Keratinocyte (primary cell): ENCODE results near the gene LRP3. TPM values are rescaled to one million over a fixed set of nuclear protein-coding genes. Genes with fewer than 3 reads are reported as not detected.

Experiments used
- DNase-seq: peaks from one replicate; pipeline ENCODE4 v3.0.0-alpha.2; 2011; ENCODE audit warnings: low read depth, missing footprints, low spot score
- FAIRE-seq: peaks from 2 replicates; lab custom pipeline; 2011; peaks lifted over from hg19 to GRCh38; lab: Jason Lieb, UNC
- H2AFZ ChIP-seq: 2 replicates; pipeline ENCODE4 v1.6.0; 2012; ENCODE audit warnings: low read length, control low read depth, inconsistent platforms; ENCODE audit not compliant: control insufficient read depth
- H3K27ac ChIP-seq: 2 replicates; pipeline ENCODE4 v1.5.1; 2011; ENCODE audit warnings: low read length; ENCODE audit not compliant: control insufficient read depth, insufficient read depth
- H3K27me3 ChIP-seq: 3 replicates; pipeline ENCODE4 v1.6.0; 2011; ENCODE audit warnings: low read length; ENCODE audit not compliant: control insufficient read depth, insufficient read depth; ENCODE audit errors: extremely low read depth
- H3K36me3 ChIP-seq, 2 experiments: 2 replicates in 1 of 2; 3 replicates in 1 of 2; pipeline ENCODE4 v1.5.1; 2011; ENCODE audit warnings: low read length in 2 of 2, mild to moderate bottlenecking in 1 of 2; ENCODE audit not compliant: control insufficient read depth in 2 of 2, insufficient read depth in 2 of 2; ENCODE audit errors: extremely low read depth in 1 of 2
- H3K4me1 ChIP-seq: 3 replicates; pipeline ENCODE4 v1.5.1; 2011; ENCODE audit warnings: low read length; ENCODE audit not compliant: control insufficient read depth, insufficient read depth; ENCODE audit errors: extremely low read depth
- H3K4me2 ChIP-seq: 3 replicates; pipeline ENCODE4 v1.6.0; 2011; ENCODE audit warnings: low read depth, low read length; ENCODE audit not compliant: control insufficient read depth, insufficient read depth; ENCODE audit errors: extremely low read depth
- H3K4me3 ChIP-seq, 3 experiments: fragments of 200-600 bp in 1 of 3; sonication (generic) in 1 of 3; 2 replicates in 2 of 3; 3 replicates in 1 of 3; pipeline ENCODE4 v1.5.1; 2011 to 2016; ENCODE audit warnings: low read length in 3 of 3, mild to moderate bottlenecking in 3 of 3, control low read depth in 2 of 3, inconsistent platforms in 1 of 3, low read depth in 1 of 3, mixed read lengths in 1 of 3, mixed run types in 1 of 3, moderate library complexity in 1 of 3; ENCODE audit not compliant: control insufficient read depth in 2 of 3, insufficient read depth in 2 of 3; ENCODE audit errors: extremely low read depth in 1 of 3
- H3K79me2 ChIP-seq: 2 replicates; pipeline ENCODE4 v1.6.0; 2012; ENCODE audit warnings: low read length; ENCODE audit not compliant: control insufficient read depth, insufficient read depth
- H3K9ac ChIP-seq: 3 replicates; pipeline ENCODE4 v1.6.0; 2011; ENCODE audit warnings: low read length; ENCODE audit not compliant: control insufficient read depth, insufficient read depth; ENCODE audit errors: extremely low read depth
- H3K9me1 ChIP-seq: 3 replicates; pipeline ENCODE4 v1.6.0; 2011; ENCODE audit warnings: low read length; ENCODE audit not compliant: control insufficient read depth, insufficient read depth; ENCODE audit errors: extremely low read depth
- H3K9me3 ChIP-seq: 2 replicates; pipeline ENCODE4 v1.5.1; 2012; ENCODE audit warnings: low read depth, low read length; ENCODE audit not compliant: control insufficient read depth
- H4K20me1 ChIP-seq: 3 replicates; pipeline ENCODE4 v1.6.0; 2011; ENCODE audit warnings: low read length; ENCODE audit not compliant: control insufficient read depth, insufficient read depth; ENCODE audit errors: extremely low read depth
- EZH2 ChIP-seq: IDR thresholded peaks from one replicate; pipeline ENCODE4 v1.6.1; 2012; ENCODE audit warnings: inconsistent platforms, mild to moderate bottlenecking, low read length, moderate library complexity
- dilution Hi-C: fragments of 300-500 bp; cut with MboI; formaldehyde crosslinking; loops from one replicate; pipeline ENCODE4 v1.7.0; 2020; ENCODE audit warnings: low sequenced_read_pairs; ENCODE audit not compliant: extremely low pct_ligation_motif_present
- polyA plus RNA-seq, 5 experiments: library from polyadenylated mRNA; depleted of rRNA in 3 of 5; stranded (reverse) in 3 of 5; stranded (forward) in 1 of 5; unstranded in 1 of 5; fragments of >200 nt; gene quantifications; 1 replicate in 1 of 5; 2 replicates in 3 of 5; 3 replicates in 1 of 5; pipeline versions ENCODE4 v1.2.1 to v1.2.3, GENCODE V29; 2011 to 2012; ENCODE audit warnings: missing spikeins in 2 of 5, low read depth in 1 of 5, low replicate concordance in 1 of 5
- TF ChIP-seq, protein P1 (sequence below), 3 experiments: IDR thresholded peaks in 1 of 3; conservative IDR thresholded peaks in 1 of 3; optimal IDR thresholded peaks in 1 of 3; 2 replicates in 2 of 3; 3 replicates in 1 of 3; pipeline versions ENCODE3 to v1.5.1; 2011; ENCODE audit warnings: low read length in 3 of 3, mild to moderate bottlenecking in 3 of 3, moderate library complexity in 2 of 3, control low read depth in 1 of 3, inconsistent platforms in 1 of 3; ENCODE audit not compliant: insufficient read depth in 2 of 3; ENCODE audit errors: extremely low read depth in 1 of 3

Gene LRP3
- polyA plus RNA-seq, 1 donor (not counting 4 experiments of a cell fraction or from before 2014, with no cell fraction given): 5.0 TPM

DNA sequence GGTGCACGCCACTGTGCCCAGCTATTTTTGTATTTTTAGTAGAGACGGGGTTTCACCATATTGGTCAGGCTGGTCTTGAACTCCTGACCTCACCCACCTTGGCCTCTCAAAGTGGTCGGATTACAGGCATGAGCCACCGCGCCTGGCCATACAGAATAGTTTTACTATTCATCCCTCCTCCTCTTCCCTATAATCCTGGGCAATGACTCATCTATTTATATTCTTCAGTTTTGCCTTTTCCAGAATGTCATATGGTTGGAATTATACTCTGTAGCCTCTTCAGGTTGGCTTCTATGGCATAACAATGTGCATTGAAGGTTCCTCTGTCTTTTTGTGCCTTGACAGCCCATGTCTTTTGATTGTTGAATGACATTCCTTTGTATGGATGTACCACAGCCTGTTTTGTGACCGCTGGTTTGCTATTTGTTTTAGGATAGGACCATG, 22.2 kb upstream of the LRP3 start:
- no peak overlapping the region for H3K4me3 ChIP-seq
- H3K9me3 ChIP-seq: no peaks in the 10 kb centered on the region
- H4K20me1 ChIP-seq: no peaks in the 10 kb centered on the region
- no peaks in the 10 kb centered on the region for H3K27me3 ChIP-seq
- peaks cover 4% of the 10 kb centered on the region for H3K79me2 ChIP-seq
- peaks cover 7% of the 10 kb centered on the region for H3K4me1 ChIP-seq
- TF ChIP-seq, protein P1, sequence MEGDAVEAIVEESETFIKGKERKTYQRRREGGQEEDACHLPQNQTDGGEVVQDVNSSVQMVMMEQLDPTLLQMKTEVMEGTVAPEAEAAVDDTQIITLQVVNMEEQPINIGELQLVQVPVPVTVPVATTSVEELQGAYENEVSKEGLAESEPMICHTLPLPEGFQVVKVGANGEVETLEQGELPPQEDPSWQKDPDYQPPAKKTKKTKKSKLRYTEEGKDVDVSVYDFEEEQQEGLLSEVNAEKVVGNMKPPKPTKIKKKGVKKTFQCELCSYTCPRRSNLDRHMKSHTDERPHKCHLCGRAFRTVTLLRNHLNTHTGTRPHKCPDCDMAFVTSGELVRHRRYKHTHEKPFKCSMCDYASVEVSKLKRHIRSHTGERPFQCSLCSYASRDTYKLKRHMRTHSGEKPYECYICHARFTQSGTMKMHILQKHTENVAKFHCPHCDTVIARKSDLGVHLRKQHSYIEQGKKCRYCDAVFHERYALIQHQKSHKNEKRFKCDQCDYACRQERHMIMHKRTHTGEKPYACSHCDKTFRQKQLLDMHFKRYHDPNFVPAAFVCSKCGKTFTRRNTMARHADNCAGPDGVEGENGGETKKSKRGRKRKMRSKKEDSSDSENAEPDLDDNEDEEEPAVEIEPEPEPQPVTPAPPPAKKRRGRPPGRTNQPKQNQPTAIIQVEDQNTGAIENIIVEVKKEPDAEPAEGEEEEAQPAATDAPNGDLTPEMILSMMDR (optimal IDR thresholded peaks at IDR 0.05 in 1 of 3, IDR thresholded peaks at IDR 0.05 in 1 of 3, conservative IDR thresholded peaks at IDR 0.05 in 1 of 3; ENCODE audit: extremely low read depth in 1 of 3, insufficient read depth in 2 of 3, low read length in 3 of 3): no peak
- TF ChIP-seq EZH2: no peak
- no peak overlapping the region for H3K4me2 ChIP-seq
- dilution Hi-C loops: no loop called here
- DNase-seq: no peak
- H2AFZ ChIP-seq: no peak overlapping the region
- FAIRE-seq: no peak
- H3K9me1 ChIP-seq: no peaks in the 10 kb centered on the region
- H3K27ac ChIP-seq: no peak overlapping the region
- H3K36me3 ChIP-seq: no peaks in the 10 kb centered on the region
- H3K9ac ChIP-seq: no peak overlapping the region

DNA sequence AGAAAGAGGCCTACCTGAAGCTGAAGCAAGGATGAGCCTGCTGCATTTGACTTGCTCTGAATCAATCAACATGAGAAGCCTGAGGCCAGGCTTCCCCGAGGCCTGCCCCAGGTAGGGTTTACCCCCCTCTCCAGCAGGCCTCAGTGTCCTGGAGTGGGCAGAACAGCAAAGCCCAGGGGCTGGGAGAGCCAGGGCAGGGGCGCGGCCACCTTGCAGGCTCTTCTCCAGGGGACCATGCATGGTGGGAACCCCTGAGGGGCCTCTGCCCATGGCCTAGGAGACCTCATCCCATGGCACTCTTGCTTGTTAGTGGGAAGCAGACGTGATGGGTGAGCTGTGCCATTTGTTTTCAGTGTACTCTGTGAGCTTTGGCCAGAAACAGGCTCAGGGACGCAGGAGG, 19.9 kb upstream of the LRP3 start:
- dilution Hi-C loops: no loop called here

More for the DNA sequence above, 19.9 kb upstream of the LRP3 start:
- Histone ChIP-seq H3K79me2 (peaks cover 4% of the 10 kb centered on the region), H4K20me1 (no peaks in the 10 kb centered on the region), H3K4me1 (peaks cover 12% of the 10 kb centered on the region), H3K9ac (no peak overlapping the region), H3K9me1 (no peaks in the 10 kb centered on the region), H3K36me3 (no peaks in the 10 kb centered on the region), H3K27ac (no peak overlapping the region), H3K27me3 (no peaks in the 10 kb centered on the region), H3K4me2 (no peak overlapping the region), H2AFZ (no peak overlapping the region), H3K4me3 (no peak overlapping the region), H3K9me3 (no peaks in the 10 kb centered on the region)
- TF ChIP-seq, protein P1 (optimal IDR thresholded peaks at IDR 0.05 in 1 of 3, IDR thresholded peaks at IDR 0.05 in 1 of 3, conservative IDR thresholded peaks at IDR 0.05 in 1 of 3; ENCODE audit: extremely low read depth in 1 of 3, insufficient read depth in 2 of 3, low read length in 3 of 3): no peak
- no peak for TF ChIP-seq EZH2
- FAIRE-seq (no peak), DNase-seq (no peak)
